HG03039 (cell line): ENCODE results near the gene SOCS6.
"Not testable (repeated sequence)": the region's sequence is repeated elsewhere in the genome, so short reads cannot be mapped to it uniquely, and the experiment has no call there.

Experiments used
- ATAC-seq: cut with Tn5 transposase; IDR thresholded peaks from one replicate; pipeline ENCODE4 v1.9.1; 2021; ENCODE audit warnings: mild to moderate bottlenecking, moderate library complexity; ENCODE audit not compliant: unreplicated experiment

SOCS6 gene, protein sequence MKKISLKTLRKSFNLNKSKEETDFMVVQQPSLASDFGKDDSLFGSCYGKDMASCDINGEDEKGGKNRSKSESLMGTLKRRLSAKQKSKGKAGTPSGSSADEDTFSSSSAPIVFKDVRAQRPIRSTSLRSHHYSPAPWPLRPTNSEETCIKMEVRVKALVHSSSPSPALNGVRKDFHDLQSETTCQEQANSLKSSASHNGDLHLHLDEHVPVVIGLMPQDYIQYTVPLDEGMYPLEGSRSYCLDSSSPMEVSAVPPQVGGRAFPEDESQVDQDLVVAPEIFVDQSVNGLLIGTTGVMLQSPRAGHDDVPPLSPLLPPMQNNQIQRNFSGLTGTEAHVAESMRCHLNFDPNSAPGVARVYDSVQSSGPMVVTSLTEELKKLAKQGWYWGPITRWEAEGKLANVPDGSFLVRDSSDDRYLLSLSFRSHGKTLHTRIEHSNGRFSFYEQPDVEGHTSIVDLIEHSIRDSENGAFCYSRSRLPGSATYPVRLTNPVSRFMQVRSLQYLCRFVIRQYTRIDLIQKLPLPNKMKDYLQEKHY

GRCh38 chr18:70288851-70289328, at the start of gene SOCS6:
TSS of gene SOCS6 (plus strand) at chr18:70289045. CDS start at chr18:70324669, 35,624 bp downstream.
- ATAC-seq, result peak; percentile 66

- no peak for ATAC-seq
Measured at GRCh38 chr18:70243131-70243929, 45.5 kb upstream of the SOCS6 start.

DNA sequence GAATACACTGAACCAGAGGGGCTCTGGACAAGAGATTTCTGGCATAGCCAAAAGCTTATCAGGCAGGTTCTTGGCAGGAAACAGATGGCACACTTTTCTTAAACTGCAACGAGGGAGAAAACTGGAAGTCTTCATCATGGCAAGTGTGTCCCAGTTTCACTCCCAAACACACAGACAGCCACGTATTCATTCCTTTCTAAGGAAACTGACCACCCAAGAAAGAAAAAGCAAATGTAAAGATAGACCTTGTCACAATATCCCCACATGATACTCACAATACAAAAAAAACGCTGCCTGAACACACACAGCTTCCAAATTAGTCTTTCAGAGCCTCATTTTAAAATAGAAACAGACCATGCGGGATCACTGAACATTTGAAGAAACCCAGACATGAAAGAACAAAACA, 42.8 kb upstream of the SOCS6 start:
- ATAC-seq, result no peak

GRCh38 chr18:70249118-70249517, 39.7 kb upstream of the SOCS6 start:
- no peak for ATAC-seq

DNA sequence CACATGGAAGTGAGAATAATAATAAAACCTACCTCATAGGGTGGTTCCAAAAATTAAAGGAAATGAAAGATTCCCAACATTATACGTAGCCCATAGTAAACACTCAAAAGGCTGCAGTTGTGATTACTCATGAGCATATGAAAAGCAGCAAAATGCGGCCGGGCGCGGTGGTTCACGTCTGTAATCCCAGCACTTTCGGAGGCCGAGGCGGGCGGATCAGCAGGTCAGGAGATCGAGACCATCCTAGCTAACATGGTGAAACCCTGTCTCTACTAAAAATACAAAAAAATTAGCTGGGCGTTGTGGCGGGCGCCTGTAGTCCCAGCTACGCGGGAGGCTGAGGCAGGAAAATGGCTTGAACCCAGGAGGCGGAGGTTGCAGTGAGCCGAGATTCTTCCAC, 39.0 kb upstream of the SOCS6 start:
- not testable (repeated sequence) for ATAC-seq

DNA sequence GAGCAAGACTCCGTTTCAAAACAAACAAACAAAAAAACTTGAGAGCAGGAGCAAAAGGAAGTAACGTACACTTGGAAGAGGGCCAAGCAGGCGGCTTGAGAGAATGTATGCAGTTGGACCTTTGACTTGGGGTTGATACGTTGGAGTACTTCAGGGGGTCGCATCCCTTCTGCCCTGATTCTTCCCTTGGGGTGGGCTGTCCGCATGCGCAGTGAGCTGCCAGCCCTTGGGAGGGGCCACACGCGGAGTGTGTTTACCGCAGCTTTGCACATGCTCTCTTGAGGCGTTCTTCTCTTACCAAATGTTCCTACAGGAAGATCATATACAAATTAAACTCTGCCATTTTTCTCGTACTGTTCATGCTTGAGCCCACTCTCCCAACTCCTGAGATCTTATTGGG, 38.1 kb upstream of the SOCS6 start:
- ATAC-seq, result no peak

- no peak for ATAC-seq
Measured at GRCh38 chr18:70256184-70256583, 32.7 kb upstream of the SOCS6 start.

GRCh38 chr18:70256994-70257393, 31.9 kb upstream of the SOCS6 start:
- ATAC-seq, result no peak

DNA sequence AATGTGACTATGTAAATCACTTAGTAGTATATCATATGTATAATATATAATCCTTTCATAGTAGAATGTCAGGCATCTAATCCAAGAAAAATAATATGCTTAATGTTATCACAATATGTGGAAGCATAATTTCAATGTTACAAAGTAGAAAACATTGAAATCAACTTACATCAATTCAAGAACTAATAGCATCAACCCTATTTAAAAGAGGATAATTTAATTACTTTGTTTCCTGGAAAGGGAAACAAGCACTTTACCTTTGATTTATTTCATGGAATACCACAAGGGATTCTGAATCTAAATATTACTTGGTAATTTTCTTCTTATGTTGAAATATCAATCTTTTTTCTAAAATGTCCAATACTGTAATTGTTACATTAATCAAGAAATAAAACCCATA, 30.6 kb upstream of the SOCS6 start:
- ATAC-seq, result no peak

DNA sequence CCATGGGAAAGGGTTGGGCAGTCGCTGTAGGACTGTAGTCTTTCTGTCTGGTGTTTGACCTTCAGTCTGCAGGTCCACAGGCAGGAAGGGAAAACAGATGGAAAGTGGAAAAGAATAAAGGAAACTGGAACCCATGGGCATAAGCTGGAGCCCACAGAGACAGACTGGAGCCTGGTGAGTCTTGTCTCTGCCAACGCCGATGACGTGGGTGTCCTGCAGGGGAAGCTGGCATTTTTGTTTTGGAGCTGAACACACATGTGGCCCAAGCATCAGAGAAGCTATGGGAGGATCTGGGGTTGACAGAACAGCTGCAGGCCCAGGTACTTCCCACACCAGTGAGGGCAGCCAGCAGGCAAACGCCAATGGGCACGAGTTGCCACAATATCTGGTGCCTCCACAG, 28.2 kb upstream of the SOCS6 start:
- no peak for ATAC-seq

- no peak for ATAC-seq
Measured at GRCh38 chr18:70261141-70261788, 27.6 kb upstream of the SOCS6 start.

- ATAC-seq, result no peak
Measured at GRCh38 chr18:70263336-70263735, 25.5 kb upstream of the SOCS6 start.

DNA sequence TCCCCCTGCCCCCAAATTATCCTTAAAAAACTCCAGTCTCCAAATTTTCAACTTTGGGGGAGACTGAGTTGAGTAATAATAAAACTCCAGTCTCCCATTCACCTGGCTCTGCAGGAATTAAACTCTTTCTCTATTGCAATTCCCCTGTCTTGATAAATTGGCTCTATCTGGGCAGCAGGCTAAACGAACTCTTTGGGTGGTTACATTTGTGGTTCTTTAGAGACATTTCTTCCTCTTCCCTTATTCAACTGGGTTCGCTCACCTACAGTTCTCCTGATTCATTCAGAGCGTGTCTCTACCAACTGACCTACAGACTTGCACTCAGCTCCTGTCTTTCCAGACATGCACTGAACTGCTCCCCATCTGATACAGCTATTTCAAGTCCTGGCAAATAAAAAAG, 17.1 kb upstream of the SOCS6 start:
- no peak for ATAC-seq

DNA sequence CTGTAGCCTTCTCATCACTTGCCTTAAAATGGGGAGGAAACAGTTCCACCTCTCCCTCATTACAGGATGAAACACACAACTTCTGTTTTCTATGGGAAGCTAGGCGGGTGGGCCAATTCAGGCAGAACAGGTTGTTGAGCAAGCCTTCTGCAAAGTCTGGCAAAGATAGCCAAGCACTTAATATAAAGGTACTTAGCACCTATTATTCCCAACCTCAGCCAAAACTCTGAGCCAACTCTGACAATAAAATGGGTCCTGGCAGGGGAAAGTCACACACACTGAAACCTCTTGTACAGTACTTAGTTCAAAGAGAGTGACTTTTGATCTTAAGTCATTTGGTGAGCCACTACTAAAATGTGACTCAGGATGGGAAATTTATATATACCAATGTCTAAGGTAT, 15.8 kb upstream of the SOCS6 start:
- ATAC-seq, result no peak

GRCh38 chr18:70276416-70277191, 12.2 kb upstream of the SOCS6 start:
- ATAC-seq, result no peak

- no peak for ATAC-seq
Measured at GRCh38 chr18:70279470-70279869, 9.4 kb upstream of the SOCS6 start.

GRCh38 chr18:70280007-70280925, 8.6 kb upstream of the SOCS6 start:
- ATAC-seq, result no peak

- ATAC-seq, result no peak
Measured at GRCh38 chr18:70284976-70285620, 3.7 kb upstream of the SOCS6 start.

DNA sequence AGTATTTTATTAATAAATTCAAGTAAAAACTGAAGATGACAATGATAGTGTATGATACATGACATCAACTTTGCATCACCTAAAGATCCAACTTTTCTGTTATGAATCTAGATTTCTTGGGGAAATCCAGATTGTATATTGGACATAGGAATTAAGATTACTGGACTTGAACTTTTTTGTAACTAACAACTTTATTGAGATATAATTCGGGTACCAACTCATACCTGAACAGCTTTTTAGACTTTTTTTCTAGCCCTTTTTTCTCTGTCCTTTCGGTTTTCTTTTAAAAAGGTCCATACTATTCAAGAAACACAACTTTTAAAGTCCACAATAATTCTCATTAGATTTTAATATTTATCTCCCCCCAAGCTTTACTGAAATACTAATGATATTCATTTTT, 1.1 kb upstream of the SOCS6 start:
- ATAC-seq, result no peak
